ENCODE measurements around the gene FPR1. TPM values are rescaled to one million over a fixed set of nuclear protein-coding genes. Genes with fewer than 3 reads are reported as not detected.

Gene FPR1
- total and polyA plus RNA-seq, 2 of the 4 experiments (the other 2 are of a cell fraction) = not detected

GRCh38 chr19:51796195-51796679 lies 44.6 kb upstream of the FPR1 start:
- Histone ChIP-seq H3K36me3 (ENCODE audit: control insufficient read depth, insufficient read depth, low read length) (no peaks in the 10 kb centered on the region), H3K27me3 (ENCODE audit: control insufficient read depth, insufficient read depth, low read length) (no peaks in the 10 kb centered on the region), H2BK20ac (ENCODE audit: low read depth, low read length) (no peak overlapping the region), H3K4me1 (ENCODE audit: control insufficient read depth, insufficient read depth, low read length) (peaks cover 5% of the 10 kb centered on the region), H2AFZ (replicated peaks; ENCODE audit: low read length, poor library complexity) (no peak overlapping the region), H4K8ac (ENCODE audit: low read depth in 2 of 2, low read length in 2 of 2) (no peak overlapping the region), H3K14ac (replicated peaks; ENCODE audit: low read depth, low read length) (no peak overlapping the region), H2AK9ac (replicated peaks; ENCODE audit: low read depth, low read length, poor library complexity) (no peak overlapping the region), H3K23ac (ENCODE audit: low read depth, low read length) (no peak overlapping the region), H3K4me3 (ENCODE audit: insufficient read depth, low read depth, low read length) (no peak overlapping the region), H3K79me1 (ENCODE audit: low read depth in 1 of 2, low read length in 2 of 2) (no peaks in the 10 kb centered on the region), H4K20me1 (ENCODE audit: insufficient read depth, low read length) (no peaks in the 10 kb centered on the region), H3K27ac (ENCODE audit: insufficient read depth, low read length) (no peak overlapping the region), H3K9ac (ENCODE audit: low read depth, low read length) (no peak overlapping the region), H3K9me3 (ENCODE audit: control insufficient read depth, insufficient read depth, low read length) (peaks cover 2% of the 10 kb centered on the region; the same call in 1 of the 2 replicates), H2AK5ac (ENCODE audit: low read depth, low read length) (no peak overlapping the region), H2BK15ac (ENCODE audit: low read depth, low read length) (no peak overlapping the region), H3K4me2 (ENCODE audit: low read depth, low read length) (no peak overlapping the region), H4K91ac (ENCODE audit: insufficient read depth, low read depth, low read length) (no peak overlapping the region), H2BK5ac (ENCODE audit: low read depth, low read length, poor library complexity, severe bottlenecking) (no peak overlapping the region), H2BK120ac (ENCODE audit: low read depth, low read length) (no peak overlapping the region), H3K18ac (ENCODE audit: low read depth, low read length) (no peak overlapping the region), H3K56ac (ENCODE audit: extremely low read depth, insufficient read depth, low read length) (no peak overlapping the region), H3K9me1 (ENCODE audit: insufficient read depth, low read length) (no peaks in the 10 kb centered on the region), H4K5ac (ENCODE audit: low read depth, low read length) (no peak overlapping the region), H3K4ac (ENCODE audit: low read depth, low read length) (no peak overlapping the region)
- TF ChIP-seq POLR2A (IDR thresholded peaks at IDR 0.05; ENCODE audit: low read depth, low read length) (no peak), ELK1 (IDR thresholded peaks at IDR 0.05; ENCODE audit: borderline replicate concordance, low read depth, low read length) (no peak), RCOR1 (IDR thresholded peaks at IDR 0.05; ENCODE audit: insufficient replicate concordance, low read length) (no peak), MXI1 (IDR thresholded peaks at IDR 0.05; ENCODE audit: borderline replicate concordance, low read depth, low read length) (no peak), RAD21 (IDR thresholded peaks at IDR 0.05; ENCODE audit: low read length) (no peak), NFE2L2 (IDR thresholded peaks at IDR 0.05; ENCODE audit: low read depth, low read length) (no peak), MAZ (IDR thresholded peaks at IDR 0.05; ENCODE audit: borderline replicate concordance, low read depth, low read length) (no peak), BHLHE40 (IDR thresholded peaks at IDR 0.05; ENCODE audit: low read depth, low read length) (no peak), CEBPB (IDR thresholded peaks at IDR 0.05; ENCODE audit: low read depth, low read length) (no peak), MAFK (IDR thresholded peaks at IDR 0.05; ENCODE audit: low read depth, low read length) (no peak), USF2 (IDR thresholded peaks at IDR 0.05; ENCODE audit: low read depth, low read length) (no peak)
- no peak for ATAC-seq (ENCODE audit: low read depth)
- BruUV-seq (replicated peaks) = no TSS peak
- intact Hi-C loops (cut with micrococcal nuclease) (no loop called here), dilution Hi-C loops (cut with HindIII; ENCODE audit: low sequenced_read_pairs, unreplicated experiment) (no loop called here), in situ Hi-C loops (cut with MboI; ENCODE audit: low sequenced_read_pairs) (no loop called here)
- ChIA-PET CTCF (interaction anchor here (0.8 kb wide), 1 partner anchor 18 kb away, joined by 3 read pairs; no protein-coding TSS in a partner anchor), POLR2A (ENCODE audit: unreplicated experiment) (no interaction called here)
- no CpG with 5 or more reads among the region's 8 CpGs for WGBS, 2 experiments (ENCODE audit: extremely low coverage in 2 of 2, insufficient read length in 1 of 2)
- DNase-seq = no peak
